WTC11 (cell line): ENCODE results near the gene RAPSN. TPM values are rescaled to one million over a fixed set of nuclear protein-coding genes. Genes with fewer than 3 reads are reported as not detected.

ENCODE experiments used
- microRNA-seq: library from miRNA; unstranded; fragments of <30 nt; microRNA quantifications from one replicate; pipeline ENCODE4 v1.2.0, GENCODE V29; 2022; ENCODE audit warnings: borderline number of aligned reads
- total RNA-seq: library from RNA; stranded (reverse); gene quantifications from 3 replicates; pipeline ENCODE4 v1.2.3, GENCODE V29; 2021

The RAPSN gene
- total RNA-seq, 1 experiment from 2014 or later, result 0.66 TPM

Small RNA genes within 50 kb of the gene (microRNA-seq; reads per million reads assigned to microRNA genes)
- not detected for gene MIR4487

Other genes with a start within 250 kb of the RAPSN start
- gene DDB2, start 234.2 kb downstream of the RAPSN start, total RNA-seq, result 124 to 144 TPM (median 124 TPM) in 3 replicates
- 18.7 to 19.6 TPM (median 19.2 TPM) in 3 replicates for gene ACP2, start 200.3 kb downstream of the RAPSN start, total RNA-seq
- gene NR1H3, start 191.1 kb downstream of the RAPSN start, total RNA-seq, result 26.3 to 31.1 TPM (median 29.9 TPM) in 3 replicates
- 39.4 to 47.5 TPM (median 40.6 TPM) in 3 replicates for gene MADD, start 179.0 kb downstream of the RAPSN start, total RNA-seq
- gene MYBPC3, start 96.4 kb downstream of the RAPSN start, total RNA-seq, result 0.07 TPM in 2 of 3 replicates, not detected in the other
- gene SPI1, start 70.6 kb downstream of the RAPSN start, total RNA-seq, result 0.21 to 0.59 TPM (median 0.39 TPM) in 3 replicates
- gene SLC39A13, start 40.5 kb downstream of the RAPSN start, total RNA-seq, result 32.8 to 38.2 TPM (median 35.1 TPM) in 3 replicates
- 141 to 162 TPM (median 143 TPM) in 3 replicates for gene PSMC3, start 22.7 kb downstream of the RAPSN start, total RNA-seq
- gene CELF1, start 104.0 kb upstream of the RAPSN start, total RNA-seq, result 160 to 177 TPM (median 169 TPM) in 3 replicates
- 49.5 to 69.4 TPM (median 65.4 TPM) in 3 replicates for gene PTPMT1, start 116.5 kb upstream of the RAPSN start, total RNA-seq
- gene KBTBD4, start 129.8 kb upstream of the RAPSN start, total RNA-seq, result 12.3 to 14.3 TPM (median 13.9 TPM) in 3 replicates
- 111 to 140 TPM (median 125 TPM) in 3 replicates for gene NDUFS3, start 129.9 kb upstream of the RAPSN start, total RNA-seq
- 0.16 to 0.28 TPM in 2 of 3 replicates, not detected in the other for gene FAM180B, start 137.5 kb upstream of the RAPSN start, total RNA-seq
- 9.5 to 10.7 TPM (median 9.5 TPM) in 3 replicates for gene C1QTNF4, start 145.3 kb upstream of the RAPSN start, total RNA-seq
- 141 to 160 TPM (median 141 TPM) in 3 replicates for gene MTCH2, start 193.4 kb upstream of the RAPSN start, total RNA-seq